Epithelial cell of proximal tubule (primary cell): ENCODE measurements around the gene ISM1. TPM values are rescaled to one million over a fixed set of nuclear protein-coding genes. Genes with fewer than 3 reads are reported as not detected.

Experiments
- DNase-seq: peaks from one replicate; pipeline ENCODE4 v3.0.0-alpha.2; 2011; ENCODE audit warnings: low read depth
- H3K4me3 ChIP-seq: 2 replicates; pipeline ENCODE4 v1.5.1; 2011; ENCODE audit warnings: low read depth, mild to moderate bottlenecking, low read length
- total RNA-seq: library from RNA; depleted of rRNA; stranded (reverse); fragments of >200 nt; gene quantifications from 2 replicates; pipeline ENCODE4 v1.2.3, GENCODE V29; 2015
- TF ChIP-seq, protein P1 (sequence below): conservative IDR thresholded peaks from 2 replicates; pipeline ENCODE4 v1.5.1; 2012; ENCODE audit warnings: low read depth, mild to moderate bottlenecking, low read length

The ISM1 gene
- total RNA-seq, 1 donor from 2014 or later: 0.06 TPM

DNA sequence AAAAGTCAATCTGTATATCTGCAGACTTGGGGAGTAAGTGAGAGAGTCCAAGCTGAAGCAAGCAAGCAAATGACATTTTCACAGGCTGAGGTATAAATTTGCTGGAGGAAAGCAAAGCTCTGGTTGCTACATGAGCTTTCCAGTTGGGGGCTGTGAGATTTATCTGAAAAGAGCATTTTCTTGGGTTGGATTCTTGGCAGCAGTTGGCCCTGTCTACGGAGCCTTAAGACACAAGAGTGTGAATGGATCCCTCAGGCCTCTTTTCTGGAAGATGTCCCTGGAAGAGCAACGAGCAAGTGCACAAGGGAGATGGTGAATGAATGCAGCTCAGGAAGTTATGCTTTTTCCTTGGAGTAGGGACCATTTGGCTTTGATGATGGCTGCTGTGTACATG lies 30.8 kb downstream of the ISM1 start:
- TF ChIP-seq, protein P1, sequence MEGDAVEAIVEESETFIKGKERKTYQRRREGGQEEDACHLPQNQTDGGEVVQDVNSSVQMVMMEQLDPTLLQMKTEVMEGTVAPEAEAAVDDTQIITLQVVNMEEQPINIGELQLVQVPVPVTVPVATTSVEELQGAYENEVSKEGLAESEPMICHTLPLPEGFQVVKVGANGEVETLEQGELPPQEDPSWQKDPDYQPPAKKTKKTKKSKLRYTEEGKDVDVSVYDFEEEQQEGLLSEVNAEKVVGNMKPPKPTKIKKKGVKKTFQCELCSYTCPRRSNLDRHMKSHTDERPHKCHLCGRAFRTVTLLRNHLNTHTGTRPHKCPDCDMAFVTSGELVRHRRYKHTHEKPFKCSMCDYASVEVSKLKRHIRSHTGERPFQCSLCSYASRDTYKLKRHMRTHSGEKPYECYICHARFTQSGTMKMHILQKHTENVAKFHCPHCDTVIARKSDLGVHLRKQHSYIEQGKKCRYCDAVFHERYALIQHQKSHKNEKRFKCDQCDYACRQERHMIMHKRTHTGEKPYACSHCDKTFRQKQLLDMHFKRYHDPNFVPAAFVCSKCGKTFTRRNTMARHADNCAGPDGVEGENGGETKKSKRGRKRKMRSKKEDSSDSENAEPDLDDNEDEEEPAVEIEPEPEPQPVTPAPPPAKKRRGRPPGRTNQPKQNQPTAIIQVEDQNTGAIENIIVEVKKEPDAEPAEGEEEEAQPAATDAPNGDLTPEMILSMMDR: no peak
- no peak overlapping the region for H3K4me3 ChIP-seq
- DNase-seq: no peak

DNA sequence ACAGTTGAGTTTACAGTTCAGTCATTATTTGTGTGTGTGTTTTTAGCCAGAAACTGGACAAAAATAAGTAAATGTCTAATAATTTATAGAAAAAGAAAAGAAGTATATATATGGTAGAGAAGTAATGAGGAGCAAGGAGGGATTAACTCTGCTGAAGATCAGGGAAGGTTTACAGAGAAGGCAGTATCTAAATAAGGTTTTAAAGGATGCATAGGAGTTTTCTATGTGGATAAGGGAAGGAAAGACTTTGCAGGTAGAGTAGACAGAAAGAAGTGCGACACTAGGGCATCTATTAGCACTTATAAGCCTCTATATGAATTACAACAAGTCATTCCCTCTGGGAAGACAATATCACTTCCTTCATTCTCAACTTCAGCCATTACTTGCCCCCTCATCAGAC lies 34.3 kb downstream of the ISM1 start:
- no peak overlapping the region for H3K4me3 ChIP-seq
- no peak for DNase-seq
- TF ChIP-seq, protein P1: no peak

DNA sequence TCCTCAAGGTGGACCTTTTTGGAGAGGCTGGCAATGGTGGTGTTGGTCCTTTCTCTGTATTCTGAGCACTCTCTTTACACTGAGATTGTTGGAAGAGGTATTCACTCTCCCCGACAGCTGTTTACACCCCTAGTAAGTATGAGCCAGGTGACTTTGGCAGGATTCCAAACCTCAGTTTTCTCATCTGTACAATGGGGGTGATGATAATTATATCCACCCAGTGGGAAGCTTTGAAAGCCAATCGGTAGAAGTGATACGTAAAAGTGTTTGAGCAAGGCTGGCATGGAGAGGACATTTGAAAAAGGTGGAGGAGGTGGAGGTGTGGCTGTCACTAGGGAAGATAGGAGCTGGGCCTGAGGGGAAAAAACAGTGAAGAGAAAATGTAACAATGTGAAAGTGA lies 35.5 kb downstream of the ISM1 start:
- DNase-seq: no peak
- H3K4me3 ChIP-seq: no peak overlapping the region
- TF ChIP-seq, protein P1: no peak

DNA sequence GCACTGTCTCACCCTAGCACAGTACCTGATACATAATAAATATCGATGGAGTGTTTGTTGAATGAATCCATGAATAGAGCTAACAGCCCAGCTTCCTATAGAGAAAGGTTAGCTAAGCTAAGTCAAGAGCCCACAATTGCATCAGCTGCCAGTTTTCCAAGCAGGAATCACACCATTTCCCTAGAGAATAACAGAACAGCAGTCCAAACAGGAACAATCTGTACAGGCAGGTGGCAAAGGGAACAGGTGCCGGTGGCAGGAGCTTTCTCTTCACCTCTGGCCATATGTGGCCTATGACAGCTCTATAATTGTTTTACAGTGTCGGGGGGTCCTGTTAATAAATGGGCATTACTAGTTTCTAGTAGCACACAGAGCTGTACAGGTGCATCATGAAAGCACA lies 38.8 kb downstream of the ISM1 start:
- TF ChIP-seq, protein P1: no peak
- no peak overlapping the region for H3K4me3 ChIP-seq
- no peak for DNase-seq

DNA sequence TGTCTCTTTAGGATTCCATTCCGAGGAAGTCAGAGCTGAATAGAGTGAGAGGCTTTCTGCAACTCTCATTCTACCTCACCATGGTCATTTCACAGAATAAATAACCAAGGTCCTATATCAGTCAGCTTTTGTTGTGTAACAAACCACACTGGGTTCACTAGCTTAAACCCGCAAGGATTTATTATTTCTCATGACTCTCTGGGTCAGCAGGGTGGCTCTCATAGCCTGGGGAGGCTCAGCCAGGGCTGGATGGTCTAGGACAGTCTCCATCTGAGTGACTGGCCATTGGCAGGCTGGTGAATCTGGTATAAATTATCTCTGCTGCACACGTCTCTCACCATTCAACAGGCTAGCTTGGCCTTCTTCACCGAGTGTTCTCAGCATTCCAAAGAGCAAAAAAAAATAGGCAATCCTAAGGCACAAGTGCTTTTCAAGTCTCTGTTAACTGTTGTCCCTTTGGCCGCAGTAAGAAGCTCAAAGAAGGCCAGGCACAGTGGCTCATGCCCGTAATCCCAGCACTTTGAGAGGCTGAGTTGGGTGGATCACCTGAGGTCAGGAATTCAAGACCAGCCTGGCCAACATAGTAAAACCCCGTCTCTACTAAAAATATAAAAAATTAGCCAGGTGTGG lies 39.7 kb downstream of the ISM1 start:
- H3K4me3 ChIP-seq: no peak overlapping the region
- no peak for DNase-seq
- TF ChIP-seq, protein P1: no peak

DNA sequence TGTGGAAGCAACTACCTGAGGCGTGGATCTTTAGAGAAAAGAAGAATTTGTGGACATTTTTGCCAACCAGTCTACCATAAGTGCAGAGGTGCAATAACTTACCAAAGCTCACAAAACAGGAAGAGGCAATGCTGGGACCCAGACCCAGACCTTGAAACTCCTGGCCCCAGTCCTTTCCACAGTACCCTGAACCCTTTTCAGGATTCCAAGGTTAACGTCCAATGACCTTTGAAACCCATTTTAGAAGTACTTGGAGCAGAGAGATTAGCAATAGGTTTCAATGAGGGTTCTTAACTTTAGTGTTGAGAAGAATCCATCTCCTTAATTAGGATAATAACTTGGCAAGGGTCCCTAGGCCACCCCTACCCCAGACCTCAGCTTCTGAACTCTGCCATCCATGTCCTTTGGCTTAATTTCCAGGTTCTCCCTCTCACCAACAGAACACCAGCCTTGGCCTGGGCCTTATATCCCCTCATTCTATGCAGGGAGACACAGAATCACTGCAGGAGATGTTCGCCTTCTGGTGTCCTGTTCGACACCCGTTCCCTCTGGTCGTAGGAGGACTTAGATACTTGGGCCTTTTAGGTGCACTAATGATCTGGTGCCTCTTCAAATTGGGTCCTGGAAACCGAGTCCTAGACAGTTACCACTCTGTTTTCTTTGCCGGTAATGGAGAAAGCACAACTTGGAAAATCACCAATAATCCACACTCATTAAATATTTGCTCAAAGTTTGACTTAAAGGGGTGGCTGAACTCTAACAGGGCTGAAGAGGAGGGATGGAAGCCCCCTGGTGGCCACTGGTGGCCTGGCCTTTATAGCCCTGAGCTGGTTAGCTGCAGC lies 40.6 kb downstream of the ISM1 start:
- TF ChIP-seq, protein P1: peak; percentile 97
- H3K4me3 ChIP-seq: no peak overlapping the region
- no peak for DNase-seq
